GM18499 (cell line): Measurements from ENCODE around the gene DBF4.
"Not testable (repeated sequence)": the region's sequence is repeated elsewhere in the genome, so short reads cannot be mapped to it uniquely, and the experiment has no call there.

Experiments used
- ATAC-seq: cut with Tn5 transposase; IDR thresholded peaks from one replicate; pipeline ENCODE4 v1.9.1; 2021; ENCODE audit warnings: moderate number of reproducible peaks; ENCODE audit not compliant: insufficient read depth, unreplicated experiment

Gene DBF4

GRCh38 chr7:87882151-87882937, 6.1 kb downstream of the DBF4 start:
- ATAC-seq, result no peak

DNA sequence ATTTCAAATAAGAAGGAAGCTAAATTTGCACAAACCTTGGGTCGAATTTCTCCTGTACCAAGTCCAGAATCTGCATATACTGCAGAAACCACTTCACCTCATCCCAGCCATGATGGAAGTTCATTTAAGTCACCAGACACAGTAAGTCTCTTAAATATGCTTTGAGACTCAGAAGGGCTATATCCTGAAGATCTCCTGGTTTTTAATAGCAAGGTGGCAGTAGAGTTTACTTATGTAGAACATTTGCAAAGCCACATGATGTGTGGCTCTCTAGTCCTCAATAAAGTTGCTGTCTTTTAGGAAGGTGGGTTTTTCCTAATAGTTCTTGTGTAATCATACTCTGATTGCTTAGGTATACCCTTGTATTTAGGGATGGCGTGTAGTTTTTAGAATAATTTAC, 8.7 kb downstream of the DBF4 start:
- no peak for ATAC-seq

- no peak for ATAC-seq
Measured at GRCh38 chr7:87886875-87887274, 10.6 kb downstream of the DBF4 start.

DNA sequence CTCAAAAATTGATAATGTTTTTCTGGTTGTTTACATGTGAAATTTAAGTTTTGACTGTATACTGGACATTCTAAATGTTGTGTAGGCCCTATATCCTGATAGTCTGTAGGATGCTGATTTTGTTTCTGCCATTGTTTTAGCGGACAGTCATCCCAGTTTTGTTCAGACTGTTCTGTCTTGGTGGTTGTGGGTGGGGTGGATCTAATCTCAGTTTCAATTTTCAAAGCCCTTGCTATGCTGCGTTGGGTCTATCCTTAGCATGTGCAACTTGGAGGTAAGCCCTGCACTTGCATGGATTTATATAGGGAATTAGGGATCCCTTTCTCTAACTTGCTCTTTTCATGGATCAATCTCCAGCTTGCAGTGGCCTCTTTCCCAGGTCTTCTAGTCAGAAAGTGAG, 19.1 kb downstream of the DBF4 start:
- ATAC-seq, result no peak

DNA sequence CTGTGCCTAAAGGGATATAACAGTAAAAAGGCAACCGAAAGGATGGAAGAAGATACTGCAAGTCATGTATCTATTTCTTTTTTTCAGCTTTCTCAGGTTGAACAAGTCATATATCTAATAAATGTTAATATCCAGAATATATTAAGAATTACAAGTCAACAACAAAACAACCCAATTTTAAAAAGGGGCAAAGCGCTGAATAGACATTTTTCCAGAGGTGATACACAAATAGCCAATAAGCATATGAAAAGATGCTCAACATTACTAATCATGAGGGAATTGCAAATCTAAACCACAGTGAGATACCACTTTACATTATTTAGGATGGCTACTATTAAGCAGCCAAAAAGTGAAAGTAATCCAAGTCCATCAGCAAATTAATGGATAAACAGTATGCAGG, 23.0 kb downstream of the DBF4 start:
- no peak for ATAC-seq

DNA sequence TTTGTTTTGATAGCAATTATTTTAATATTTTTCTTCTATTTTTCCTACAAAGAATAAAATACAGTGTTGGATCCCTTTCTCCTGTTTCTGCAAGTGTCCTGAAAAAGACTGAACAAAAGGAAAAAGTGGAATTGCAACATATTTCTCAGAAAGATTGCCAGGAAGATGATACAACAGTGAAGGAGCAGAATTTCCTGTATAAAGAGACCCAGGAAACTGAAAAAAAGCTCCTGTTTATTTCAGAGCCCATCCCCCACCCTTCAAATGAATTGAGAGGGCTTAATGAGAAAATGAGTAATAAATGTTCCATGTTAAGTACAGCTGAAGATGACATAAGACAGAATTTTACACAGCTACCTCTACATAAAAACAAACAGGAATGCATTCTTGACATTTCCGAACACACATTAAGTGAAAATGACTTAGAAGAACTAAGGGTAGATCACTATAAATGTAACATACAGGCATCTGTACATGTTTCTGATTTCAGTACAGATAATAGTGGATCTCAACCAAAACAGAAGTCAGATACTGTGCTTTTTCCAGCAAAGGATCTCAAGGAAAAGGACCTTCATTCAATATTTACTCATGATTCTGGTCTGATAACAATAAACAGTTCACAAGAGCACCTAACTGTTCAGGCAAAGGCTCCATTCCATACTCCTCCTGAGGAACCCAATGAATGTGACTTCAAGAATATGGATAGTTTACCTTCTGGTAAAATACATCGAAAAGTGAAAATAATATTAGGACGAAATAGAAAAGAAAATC, 31.0 kb downstream of the DBF4 start:
- not testable (repeated sequence) for ATAC-seq

DNA sequence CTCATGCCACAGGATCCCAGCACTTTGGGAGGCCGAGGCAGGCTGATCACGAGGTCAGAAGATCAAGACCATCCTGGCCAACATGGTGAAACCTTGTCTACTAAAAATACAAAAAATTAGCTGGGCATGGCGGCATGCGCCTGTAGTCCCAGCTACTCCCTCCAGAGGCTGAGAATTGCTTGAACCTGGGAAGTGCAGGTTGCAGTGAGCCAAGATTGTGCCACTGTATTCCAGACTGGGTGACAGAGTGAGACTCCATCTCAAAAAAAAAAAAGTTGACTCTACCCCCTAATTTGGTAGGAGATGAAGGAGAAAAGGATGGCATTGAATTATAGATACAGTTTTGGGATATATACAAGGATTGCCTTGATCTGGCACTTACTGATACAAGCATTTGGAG, 32.5 kb downstream of the DBF4 start:
- ATAC-seq, result not testable (repeated sequence)

DNA sequence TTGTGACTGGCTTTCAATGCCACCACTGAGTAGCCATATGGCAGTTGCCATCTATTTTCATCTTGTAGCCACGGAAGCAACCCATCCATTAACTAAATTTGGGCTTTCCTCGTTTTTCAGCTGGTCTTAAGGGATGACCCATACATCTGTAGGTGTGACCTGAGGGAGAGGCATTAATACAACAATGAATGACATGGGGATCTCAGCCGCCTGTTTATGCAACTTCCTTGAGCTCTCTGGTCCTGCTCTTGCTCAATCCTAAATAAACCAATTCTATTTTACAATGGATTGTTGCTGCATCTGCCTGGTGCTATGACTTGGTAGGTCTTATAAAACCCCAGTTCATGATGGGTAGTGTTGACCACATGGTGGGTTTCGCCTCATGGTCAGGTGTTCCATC, 35.8 kb downstream of the DBF4 start:
- no peak for ATAC-seq

- ATAC-seq, result no peak
Measured at GRCh38 chr7:87918740-87919139, 42.4 kb downstream of the DBF4 start.

- ATAC-seq, result no peak
Measured at GRCh38 chr7:87919875-87920274, 43.6 kb downstream of the DBF4 start.

GRCh38 chr7:87920578-87920977, 44.3 kb downstream of the DBF4 start:
- no peak for ATAC-seq

GRCh38 chr7:87922759-87923395, 46.6 kb downstream of the DBF4 start:
- not testable (repeated sequence) for ATAC-seq

- peak; percentile 96 for ATAC-seq
Measured at GRCh38 chr7:87926581-87927461, 50.5 kb downstream of the DBF4 start.

DNA sequence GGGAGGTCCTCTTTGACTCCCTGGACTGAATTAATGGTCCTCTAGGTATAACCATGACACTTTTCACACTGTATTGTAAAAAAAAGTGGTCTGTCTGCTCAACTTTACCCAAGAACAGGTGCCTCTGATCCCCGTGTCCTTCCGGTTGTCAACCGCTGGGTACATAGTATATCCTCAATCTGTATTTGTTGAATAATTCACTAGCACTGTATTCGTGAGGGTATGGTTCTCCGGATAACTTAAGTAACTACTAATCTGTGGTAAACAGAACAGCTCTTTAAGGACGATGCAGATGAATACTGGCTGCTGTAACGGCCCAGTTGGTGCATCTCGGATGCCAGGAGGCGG, 57.3 kb downstream of the DBF4 start:
- peak; percentile 15 for ATAC-seq

DNA sequence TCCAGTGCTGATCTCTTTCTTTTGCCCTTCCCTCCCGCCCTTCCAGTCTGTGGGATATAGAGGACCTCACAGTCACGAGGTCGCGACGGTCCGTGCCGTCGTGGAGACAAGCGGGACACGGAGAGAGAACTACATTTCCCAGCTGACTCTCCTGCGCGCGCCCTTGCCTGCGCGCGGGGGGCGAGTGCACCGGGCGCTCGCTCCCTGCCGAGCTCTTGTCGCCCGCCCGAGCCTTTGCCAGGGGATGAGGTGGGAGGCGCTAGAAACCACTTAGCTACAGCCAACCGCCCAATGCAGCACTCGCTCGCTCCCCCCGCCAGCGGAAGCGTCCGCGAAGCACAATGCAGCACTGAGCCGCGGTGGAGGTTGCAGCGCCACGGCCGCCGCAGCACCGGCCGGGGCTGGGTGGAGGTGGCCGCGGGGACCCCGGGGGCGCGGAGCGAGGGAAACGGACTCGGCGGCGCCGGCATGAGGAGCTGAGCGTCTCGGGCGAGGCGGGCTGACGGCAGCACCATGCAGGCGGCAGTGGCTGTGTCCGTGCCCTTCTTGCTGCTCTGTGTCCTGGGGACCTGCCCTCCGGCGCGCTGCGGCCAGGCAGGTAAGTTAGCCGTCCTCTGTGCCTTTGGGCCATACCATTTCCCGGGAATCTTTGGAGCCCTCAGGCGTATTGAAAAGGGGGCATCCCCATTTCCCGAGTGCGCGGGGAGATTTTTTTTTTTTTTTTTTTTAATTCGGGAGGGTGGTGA, 57.8 kb downstream of the DBF4 start, which contains the start of gene ADAM22:
Gene ADAM22, plus strand, starts transcription at position 299 of the 746 bp plus-strand sequence. Its CDS starts 215 bp downstream, at position 514.
- ATAC-seq, result peak; percentile 92

GRCh38 chr7:87934699-87935383, 58.5 kb downstream of the DBF4 start:
- no peak for ATAC-seq

DNA sequence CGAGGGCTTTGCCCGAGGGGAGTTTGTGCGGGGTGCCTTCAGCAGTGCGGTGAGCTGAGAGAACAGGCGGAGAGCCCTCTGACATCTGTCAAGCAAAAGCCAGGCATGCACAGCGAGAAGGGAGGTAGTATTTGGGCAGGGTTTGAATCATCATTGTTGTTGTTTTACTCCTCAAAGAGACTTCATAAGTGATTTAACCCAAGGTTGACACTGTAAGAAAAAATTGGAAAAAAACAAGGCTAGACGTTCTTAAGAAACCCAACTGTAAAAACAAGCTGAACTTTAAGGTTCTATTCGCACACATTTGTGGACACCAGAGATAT, 59.1 kb downstream of the DBF4 start:
- ATAC-seq, result no peak

DNA sequence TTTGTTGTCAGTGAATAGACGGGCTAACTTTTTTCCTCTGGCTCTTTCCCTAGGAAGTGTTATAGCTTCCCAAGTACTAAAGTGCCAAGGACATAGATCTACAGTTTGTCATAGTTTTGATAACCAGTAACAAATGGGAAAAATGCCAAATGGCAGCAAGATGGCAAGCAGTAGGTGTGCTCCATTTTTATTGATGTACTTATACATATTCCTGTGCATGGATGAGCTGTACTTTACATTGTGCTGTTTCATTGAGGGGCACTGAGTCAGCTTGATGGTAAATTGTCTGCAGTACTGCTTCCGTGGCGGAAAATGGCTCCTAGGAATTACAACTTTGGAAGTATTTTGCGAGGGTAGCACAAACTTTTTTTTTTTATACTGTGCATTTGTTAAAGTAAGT, 64.8 kb downstream of the DBF4 start:
- no peak for ATAC-seq

GRCh38 chr7:87944547-87944946, 68.3 kb downstream of the DBF4 start:
- ATAC-seq, result no peak
